Tibial nerve (tissue), 4 donors: ENCODE results near the gene TSPAN3.

Source experiments
- CTCF ChIP-seq, 5 experiments: fragments of 200-600 bp in 3 of 5; fragments of 450-650 bp in 2 of 5; sonication (generic) in 3 of 5; IDR thresholded peaks; one replicate each; pipeline ENCODE4 v1.5.1; 2016 to 2019; ENCODE audit warnings: antibody characterized with exemption in 5 of 5, mild to moderate bottlenecking in 3 of 5, moderate library complexity in 2 of 5
- EP300 ChIP-seq, 2 donors: sonication (generic); formaldehyde crosslinking; IDR thresholded peaks; one replicate each; pipeline ENCODE4 v1.6.1; 2017; ENCODE audit warnings: antibody characterized with exemption in 2 of 2, mild to moderate bottlenecking in 1 of 2
- POLR2A ChIP-seq, 2 donors: fragments of 450-650 bp; IDR thresholded peaks; one replicate each; pipeline ENCODE4 v1.6.1; 2017; ENCODE audit warnings: antibody characterized with exemption in 2 of 2, mild to moderate bottlenecking in 2 of 2, moderate library complexity in 2 of 2

GRCh38 chr15:77017091-77017660, 53.7 kb downstream of the TSPAN3 start:
- TF ChIP-seq EP300 (IDR thresholded peaks at IDR 0.05) = no peak
- no peak for TF ChIP-seq CTCF (IDR thresholded peaks at IDR 0.05)
- no peak for TF ChIP-seq POLR2A (IDR thresholded peaks at IDR 0.05)
